SJSA1 (cell line): ENCODE results near the gene FRMD5. TPM values are rescaled to one million over a fixed set of nuclear protein-coding genes. Genes with fewer than 3 reads are reported as not detected.
"Not testable (repeated sequence)": the region's sequence is repeated elsewhere in the genome, so short reads cannot be mapped to it uniquely, and the experiment has no call there.

Experiments used
- DNase-seq, 2 experiments: peaks; one replicate each; pipeline ENCODE4 v3.0.0-alpha.2; 2015 to 2020; ENCODE audit warnings: low spot score in 2 of 2, low read depth in 1 of 2
- H3K27ac ChIP-seq: fragments of 250-450 bp; sonication (Bioruptor Pico); 2 replicates; pipeline ENCODE4 v1.5.1; 2020; ENCODE audit warnings: mild to moderate bottlenecking, moderate library complexity
- H3K27me3 ChIP-seq: fragments of 250-450 bp; sonication (Bioruptor Pico); replicated peaks from 2 replicates; pipeline ENCODE4 v1.5.1; 2020; ENCODE audit warnings: mild to moderate bottlenecking, moderate library complexity
- H3K36me3 ChIP-seq: fragments of 250-450 bp; sonication (Bioruptor Pico); 2 replicates; pipeline ENCODE4 v1.5.1; 2020; ENCODE audit warnings: mild to moderate bottlenecking
- H3K4me1 ChIP-seq: fragments of 250-450 bp; sonication (Bioruptor Pico); replicated peaks from 2 replicates; pipeline ENCODE4 v1.6.1; 2021; ENCODE audit warnings: mild to moderate bottlenecking
- H3K4me3 ChIP-seq: fragments of 250-450 bp; sonication (Bioruptor Pico); 2 replicates; pipeline ENCODE4 v1.5.1; 2020; ENCODE audit warnings: mild to moderate bottlenecking
- H3K9me3 ChIP-seq: fragments of 250-450 bp; sonication (Bioruptor Pico); replicated peaks from 2 replicates; pipeline ENCODE4 v1.5.1; 2020; ENCODE audit warnings: mild to moderate bottlenecking
- total RNA-seq: library from RNA; depleted of rRNA; stranded (reverse); fragments of >200 nt; shearing (Covaris generic); gene quantifications from 2 replicates; pipeline ENCODE4 v1.2.3, GENCODE V29; 2014

Gene FRMD5
- total RNA-seq, 1 experiment from 2014 or later = 3.8 TPM

GRCh38 chr15:44069489-44069888 is 125.6 kb downstream of the FRMD5 start:
- peaks cover 4% of the 10 kb centered on the region; the same call in 1 of the 2 replicates for H3K4me1 ChIP-seq
- no peak for DNase-seq
- no peak overlapping the region for H3K27ac ChIP-seq
- H3K4me3 ChIP-seq = no peak overlapping the region
- H3K27me3 ChIP-seq = no peaks in the 10 kb centered on the region
- no peaks in the 10 kb centered on the region for H3K9me3 ChIP-seq
- H3K36me3 ChIP-seq = no peaks in the 10 kb centered on the region

DNA sequence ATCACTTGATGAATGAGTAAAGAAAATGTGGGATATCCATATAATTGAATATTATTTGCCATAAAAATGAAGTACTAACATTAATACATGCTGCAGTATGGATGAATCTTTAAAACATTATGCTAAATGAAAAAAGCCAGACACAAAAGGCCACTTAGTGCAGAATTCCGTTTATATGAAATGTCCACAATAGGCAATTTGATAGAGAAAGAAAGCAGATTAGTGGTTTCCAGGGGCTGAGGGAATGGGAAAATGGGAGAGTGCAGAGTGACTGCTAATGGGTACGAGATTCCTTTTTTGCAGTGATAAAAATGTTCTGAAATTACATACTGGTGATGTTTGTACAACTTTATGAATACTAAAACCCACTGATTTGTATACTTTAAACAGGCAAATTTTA is 126.7 kb downstream of the FRMD5 start:
- H3K36me3 ChIP-seq = no peaks in the 10 kb centered on the region
- H3K27ac ChIP-seq = no peak overlapping the region
- no peak overlapping the region for H3K4me3 ChIP-seq
- H3K4me1 ChIP-seq = peaks cover 4% of the 10 kb centered on the region; the same call in 1 of the 2 replicates
- H3K27me3 ChIP-seq = no peaks in the 10 kb centered on the region
- H3K9me3 ChIP-seq = no peaks in the 10 kb centered on the region
- no peak for DNase-seq

DNA sequence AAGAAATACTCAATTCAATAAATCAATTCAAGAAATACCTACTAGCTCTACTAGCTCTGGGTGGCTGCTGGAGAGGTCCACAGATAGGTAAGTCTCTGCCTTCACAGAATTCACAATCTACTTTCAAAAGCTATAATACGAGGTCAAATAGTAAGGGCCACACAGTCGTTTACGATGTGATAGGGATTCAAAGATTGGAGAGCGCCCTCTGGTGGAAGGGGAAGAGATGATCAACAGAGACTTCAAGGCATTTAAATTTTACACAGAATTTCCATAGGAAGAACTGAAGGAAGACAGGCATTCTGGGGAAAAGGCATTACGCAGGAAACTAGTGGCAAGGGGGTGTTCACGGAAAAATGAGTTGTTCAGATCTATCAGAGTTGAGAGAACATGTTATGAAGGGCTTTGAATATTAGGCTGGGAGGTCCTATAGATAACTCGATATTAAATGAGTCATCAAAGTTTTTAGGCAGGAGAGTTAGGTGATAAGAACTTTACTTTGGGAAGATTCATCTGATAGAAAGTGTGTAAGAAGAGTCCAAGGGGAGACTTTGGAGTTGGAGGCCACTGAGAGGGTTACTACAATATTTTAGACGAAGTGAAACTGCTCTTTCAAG is 128.8 kb downstream of the FRMD5 start:
- no peak overlapping the region for H3K4me3 ChIP-seq
- H3K4me1 ChIP-seq = peaks cover 4% of the 10 kb centered on the region; the same call in 1 of the 2 replicates
- no peaks in the 10 kb centered on the region for H3K9me3 ChIP-seq
- no peaks in the 10 kb centered on the region for H3K27me3 ChIP-seq
- peak; percentile 68 to 70 for DNase-seq
- no peaks in the 10 kb centered on the region for H3K36me3 ChIP-seq
- no peak overlapping the region for H3K27ac ChIP-seq

- Histone ChIP-seq H3K9me3 (no peaks in the 10 kb centered on the region), H3K27ac (no peak overlapping the region), H3K4me3 (no peak overlapping the region), H3K36me3 (no peaks in the 10 kb centered on the region), H3K27me3 (no peaks in the 10 kb centered on the region), H3K4me1 (peaks cover 12% of the 10 kb centered on the region)
- DNase-seq = no peak
Observed at GRCh38 chr15:44064706-44065105, 130.4 kb downstream of the FRMD5 start.

GRCh38 chr15:44058126-44058525 is 136.9 kb downstream of the FRMD5 start:
- Histone ChIP-seq H3K4me1 (peaks cover 25% of the 10 kb centered on the region), H3K4me3 (no peak overlapping the region), H3K27me3 (no peaks in the 10 kb centered on the region), H3K36me3 (no peaks in the 10 kb centered on the region), H3K27ac (no peak overlapping the region), H3K9me3 (no peaks in the 10 kb centered on the region)
- DNase-seq = peak; percentile 53 to 74

- Histone ChIP-seq H3K27ac (no peak overlapping the region), H3K9me3 (no peaks in the 10 kb centered on the region), H3K4me3 (no peak overlapping the region), H3K27me3 (no peaks in the 10 kb centered on the region), H3K36me3 (no peaks in the 10 kb centered on the region), H3K4me1 (no peaks in the 10 kb centered on the region)
- no peak for DNase-seq
Observed at GRCh38 chr15:44045661-44046060, 149.4 kb downstream of the FRMD5 start.

GRCh38 chr15:44045217-44045616 is 149.9 kb downstream of the FRMD5 start:
- no peaks in the 10 kb centered on the region for H3K36me3 ChIP-seq
- H3K4me3 ChIP-seq = no peak overlapping the region
- no peak overlapping the region for H3K27ac ChIP-seq
- no peaks in the 10 kb centered on the region for H3K4me1 ChIP-seq
- H3K27me3 ChIP-seq = no peaks in the 10 kb centered on the region
- H3K9me3 ChIP-seq = no peaks in the 10 kb centered on the region
- DNase-seq = no peak

GRCh38 chr15:44038755-44039191 is 156.3 kb downstream of the FRMD5 start:
- H3K27ac ChIP-seq = no peak overlapping the region

GRCh38 chr15:44035781-44036699 is 159.0 kb downstream of the FRMD5 start:
- DNase-seq = no peak
- peaks cover 20% of the 10 kb centered on the region for H3K4me1 ChIP-seq

More at GRCh38 chr15:44038755-44039191, 156.3 kb downstream of the FRMD5 start:
- Histone ChIP-seq H3K4me1 (peaks cover 20% of the 10 kb centered on the region), H3K9me3 (no peaks in the 10 kb centered on the region), H3K4me3 (no peak overlapping the region), H3K36me3 (no peaks in the 10 kb centered on the region), H3K27me3 (no peaks in the 10 kb centered on the region)
- DNase-seq = peak; percentile 33 to 62

DNA sequence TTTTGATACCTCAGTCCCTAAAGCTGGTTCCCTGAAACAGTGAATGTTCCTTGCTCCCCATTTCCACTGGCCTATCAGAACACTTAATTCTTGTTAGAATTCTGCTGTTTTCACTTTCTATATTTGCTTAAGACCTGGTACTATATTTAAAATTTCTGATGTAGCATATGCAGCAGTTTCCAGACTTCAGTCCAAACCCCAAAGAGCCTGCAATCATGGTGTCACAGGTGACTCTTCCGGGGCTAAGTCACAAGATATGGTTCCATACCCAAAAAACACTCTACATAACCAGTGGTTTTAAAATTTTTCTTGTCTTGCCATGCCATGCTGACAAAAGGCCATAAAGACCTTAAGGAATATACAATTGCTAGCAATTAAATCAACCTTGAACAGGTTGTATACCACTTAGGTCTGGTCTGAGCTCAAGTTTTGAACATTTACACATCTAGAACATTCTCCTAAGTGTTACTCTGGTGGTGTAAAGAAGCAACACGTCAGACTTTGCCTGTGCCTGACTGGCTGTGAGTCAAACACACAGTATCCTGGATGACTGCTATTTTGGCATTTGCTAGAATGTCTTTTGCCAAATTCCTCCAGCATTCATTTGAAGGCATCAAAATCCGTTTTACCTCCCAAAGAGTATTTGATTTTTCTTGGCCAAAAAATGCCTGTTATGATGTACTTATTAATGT is 160.0 kb downstream of the FRMD5 start:
- H3K4me1 ChIP-seq = peaks cover 26% of the 10 kb centered on the region
- no peak overlapping the region for H3K27ac ChIP-seq
- DNase-seq = no peak
- no peaks in the 10 kb centered on the region for H3K36me3 ChIP-seq
- H3K27me3 ChIP-seq = no peaks in the 10 kb centered on the region
- H3K4me3 ChIP-seq = no peak overlapping the region
- H3K9me3 ChIP-seq = no peaks in the 10 kb centered on the region; the same call in 1 of the 2 replicates

More at GRCh38 chr15:44035781-44036699, 159.0 kb downstream of the FRMD5 start:
- Histone ChIP-seq H3K36me3 (no peaks in the 10 kb centered on the region), H3K27me3 (no peaks in the 10 kb centered on the region), H3K9me3 (no peaks in the 10 kb centered on the region; the same call in 1 of the 2 replicates), H3K4me3 (no peak overlapping the region), H3K27ac (no peak overlapping the region)

- Histone ChIP-seq H3K27me3 (no peaks in the 10 kb centered on the region), H3K4me1 (peaks cover 33% of the 10 kb centered on the region), H3K9me3 (no peaks in the 10 kb centered on the region; the same call in 1 of the 2 replicates), H3K4me3 (no peak overlapping the region), H3K27ac (no peak overlapping the region), H3K36me3 (no peaks in the 10 kb centered on the region)
- DNase-seq = no peak
Observed at GRCh38 chr15:44034334-44034733, 160.7 kb downstream of the FRMD5 start.

DNA sequence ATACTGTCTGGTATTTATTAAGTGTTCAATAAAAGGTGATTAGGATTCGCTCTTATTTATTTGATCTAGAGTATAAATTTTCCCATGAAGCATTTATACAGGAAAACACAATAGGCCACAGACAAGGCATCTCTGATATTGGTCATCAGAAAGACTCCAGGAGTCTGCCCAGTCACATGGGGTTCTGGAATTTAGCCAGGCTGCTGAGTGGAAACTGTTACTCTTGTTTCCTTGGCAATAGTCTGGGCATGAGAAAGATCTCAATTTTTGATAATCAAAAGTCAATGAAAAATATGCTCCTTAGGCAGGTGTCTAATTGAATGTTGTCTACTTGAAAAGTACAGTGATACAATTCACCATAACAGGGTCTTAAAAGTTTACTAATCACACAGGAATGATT is 161.2 kb downstream of the FRMD5 start:
- Histone ChIP-seq H3K4me3 (no peak overlapping the region), H3K36me3 (no peaks in the 10 kb centered on the region), H3K9me3 (no peaks in the 10 kb centered on the region; the same call in 1 of the 2 replicates), H3K27me3 (no peaks in the 10 kb centered on the region), H3K27ac (no peak overlapping the region), H3K4me1 (peaks cover 34% of the 10 kb centered on the region)
- no peak for DNase-seq

GRCh38 chr15:44032820-44033219 is 162.3 kb downstream of the FRMD5 start:
- not testable (repeated sequence) for H3K27ac ChIP-seq, H3K9me3 ChIP-seq, DNase-seq, H3K36me3 ChIP-seq, H3K27me3 ChIP-seq, H3K4me3 ChIP-seq
- peaks cover 39% of the 10 kb centered on the region for H3K4me1 ChIP-seq
